ENCODE measurements around the gene SRGAP3. TPM values are rescaled to one million over a fixed set of nuclear protein-coding genes. Genes with fewer than 3 reads are reported as not detected.
A peak's percentile ranks its signal among the peaks of the same experiment; 100 is the strongest.

Gene SRGAP3
- total RNA-seq, 5 donors from 2014 or later (not counting 1 experiment from before 2014, with no cell fraction given), result 1.4 to 4.4 (median 2.8) TPM

GRCh38 chr3:8970971-8971589 lies 278.4 kb downstream of the SRGAP3 start:
- H3K36me3 Mint-ChIP-seq, result no peaks in the 10 kb centered on the region
- H3K4me3 ChIP-seq (ENCODE audit: control insufficient read depth in 1 of 2, extremely low read depth in 1 of 2, low read length in 1 of 2), result no peak overlapping the region
- peaks cover 2 to 4% (median 4%) of the 10 kb centered on the region in 3 donors for H3K4me1 Mint-ChIP-seq
- H3K9me3 Mint-ChIP-seq, result no peaks in the 10 kb centered on the region
- H3K27ac ChIP-seq (ENCODE audit: low read length), result no peak overlapping the region
- WGBS (ENCODE audit: insufficient coverage), result 10% methylated on average over 2 of the region's 7 CpGs
- no peak overlapping the region for H3K27ac Mint-ChIP-seq
- H3K27me3 Mint-ChIP-seq, result peaks cover 10 to 20% of the 10 kb centered on the region in 2 donors
- H3K36me3 ChIP-seq (ENCODE audit: control insufficient read depth in 2 of 2, extremely low read depth in 1 of 2, insufficient read depth in 1 of 2, low read length in 1 of 2), result no peaks in the 10 kb centered on the region
- POLR2A ChIA-PET, result interaction anchor here (0.6 to 0.7 kb wide), 2 partner anchors 333 to 1013 kb away, joined by 3 to 8 read pairs; no protein-coding TSS in a partner anchor
- H3K4me3 Mint-ChIP-seq, result no peak overlapping the region
- peaks cover 0 to 21% of the 10 kb centered on the region in 2 experiments for H3K27me3 ChIP-seq (replicated peaks in 1 of 2; ENCODE audit: control insufficient read depth in 2 of 2, extremely low read depth in 1 of 2, insufficient read depth in 2 of 2, low read length in 1 of 2)
- ATAC-seq (replicated peaks in 1 of 4) (peak; percentile 76 to 87 (median 84)), DNase-seq (peak; percentile 38 to 87 (median 64))
- peaks cover 0 to 4% of the 10 kb centered on the region in 2 experiments for H3K4me1 ChIP-seq (ENCODE audit: control insufficient read depth in 1 of 2, extremely low read depth in 1 of 2, insufficient read depth in 2 of 2, low read length in 2 of 2)
- CTCF ChIA-PET, result interaction anchor here (0.6 to 7.6 kb wide), 7 partner anchors 9 to 333 kb away, joined by 3 to 52 read pairs (median 3); no protein-coding TSS in a partner anchor
- no peaks in the 10 kb centered on the region for H3K9me3 ChIP-seq

GRCh38 chr3:8969241-8969640 lies 280.2 kb downstream of the SRGAP3 start:
- H3K27ac Mint-ChIP-seq, result no peak overlapping the region
- H3K27me3 Mint-ChIP-seq, result peaks cover 10 to 13% of the 10 kb centered on the region in 2 donors
- DNase-seq (no peak), ATAC-seq (replicated peaks in 1 of 4) (no peak)
- Histone ChIP-seq H3K36me3 (ENCODE audit: control insufficient read depth in 2 of 2, extremely low read depth in 1 of 2, insufficient read depth in 1 of 2, low read length in 1 of 2) (no peaks in the 10 kb centered on the region), H3K27ac (ENCODE audit: low read length) (no peak overlapping the region), H3K27me3 (replicated peaks in 1 of 2; ENCODE audit: control insufficient read depth in 2 of 2, extremely low read depth in 1 of 2, insufficient read depth in 2 of 2, low read length in 1 of 2) (peaks cover 0 to 16% of the 10 kb centered on the region in 2 experiments), H3K9me3 (no peaks in the 10 kb centered on the region), H3K4me1 (ENCODE audit: control insufficient read depth in 1 of 2, extremely low read depth in 1 of 2, insufficient read depth in 2 of 2, low read length in 2 of 2) (peaks cover 0 to 4% of the 10 kb centered on the region in 2 experiments), H3K4me3 (ENCODE audit: control insufficient read depth in 1 of 2, extremely low read depth in 1 of 2, low read length in 1 of 2) (no peak overlapping the region)
- H3K36me3 Mint-ChIP-seq, result no peaks in the 10 kb centered on the region
- POLR2A ChIA-PET, result no interaction called here
- H3K4me1 Mint-ChIP-seq, result peaks cover 2 to 4% (median 4%) of the 10 kb centered on the region in 3 donors
- whole genome bisulfite sequencing (ENCODE audit: insufficient coverage), result no CpG with 5 or more reads among the region's 4 CpGs
- CTCF ChIA-PET, result interaction anchor here (0.6 to 7.6 kb wide), 8 partner anchors 23 to 483 kb away, joined by 3 to 52 read pairs (median 4); partner anchors contain the start of gene SRGAP3 (in 1 of the 2)
- no peak overlapping the region for H3K4me3 Mint-ChIP-seq
- no peaks in the 10 kb centered on the region for H3K9me3 Mint-ChIP-seq

GRCh38 chr3:8968375-8968882 lies 281.0 kb downstream of the SRGAP3 start:
- H3K9me3 ChIP-seq, result no peaks in the 10 kb centered on the region
- no peak for DNase-seq
- peaks cover 0 to 16% of the 10 kb centered on the region in 2 experiments for H3K27me3 ChIP-seq (replicated peaks in 1 of 2; ENCODE audit: control insufficient read depth in 2 of 2, extremely low read depth in 1 of 2, insufficient read depth in 2 of 2, low read length in 1 of 2)
- ATAC-seq (replicated peaks in 1 of 4), result no peak
- no peaks in the 10 kb centered on the region for H3K36me3 ChIP-seq (ENCODE audit: control insufficient read depth in 2 of 2, extremely low read depth in 1 of 2, insufficient read depth in 1 of 2, low read length in 1 of 2)
- H3K27me3 Mint-ChIP-seq, result peaks cover 10 to 12% of the 10 kb centered on the region in 2 donors
- no peak overlapping the region for H3K27ac Mint-ChIP-seq
- WGBS (ENCODE audit: insufficient coverage), result 64% methylated on average over 2 of the region's 5 CpGs
- POLR2A ChIA-PET, result no interaction called here
- peaks cover 0 to 7% of the 10 kb centered on the region in 2 experiments for H3K4me1 ChIP-seq (ENCODE audit: control insufficient read depth in 1 of 2, extremely low read depth in 1 of 2, insufficient read depth in 2 of 2, low read length in 2 of 2)
- no peak overlapping the region for H3K4me3 Mint-ChIP-seq
- no peaks in the 10 kb centered on the region for H3K36me3 Mint-ChIP-seq
- no peak overlapping the region for H3K27ac ChIP-seq (ENCODE audit: low read length)
- no peak overlapping the region for H3K4me3 ChIP-seq (ENCODE audit: control insufficient read depth in 1 of 2, extremely low read depth in 1 of 2, low read length in 1 of 2)
- no peaks in the 10 kb centered on the region for H3K9me3 Mint-ChIP-seq
- CTCF ChIA-PET, result interaction anchor here (0.6 to 7.6 kb wide), 3 partner anchors 334 to 484 kb away, joined by 3 to 52 read pairs (median 10); no protein-coding TSS in a partner anchor
- H3K4me1 Mint-ChIP-seq, result peaks cover 9 to 13% (median 11%) of the 10 kb centered on the region in 3 donors

GRCh38 chr3:8967553-8967952 lies 281.9 kb downstream of the SRGAP3 start:
- H3K36me3 ChIP-seq (ENCODE audit: control insufficient read depth in 2 of 2, extremely low read depth in 1 of 2, insufficient read depth in 1 of 2, low read length in 1 of 2), result no peaks in the 10 kb centered on the region
- CTCF ChIA-PET, result interaction anchor here (0.5 to 7.6 kb wide), 2 partner anchors 336 to 485 kb away, joined by 5 to 52 read pairs; no protein-coding TSS in a partner anchor

GRCh38 chr3:8966820-8967348 lies 282.6 kb downstream of the SRGAP3 start:
- H3K9me3 Mint-ChIP-seq, result no peaks in the 10 kb centered on the region
- ChIA-PET CTCF (interaction anchor here (0.5 to 0.8 kb wide), 2 partner anchors 335 to 485 kb away, joined by 3 to 5 read pairs; no protein-coding TSS in a partner anchor), POLR2A (interaction anchor here in 1 of 2 donors (0.6 kb wide), 1 partner anchor 1084 kb away, joined by 5 read pairs; no protein-coding TSS in a partner anchor)
- H3K27ac Mint-ChIP-seq, result no peak overlapping the region
- no peak overlapping the region for H3K4me3 ChIP-seq (ENCODE audit: control insufficient read depth in 1 of 2, extremely low read depth in 1 of 2, low read length in 1 of 2)
- peaks cover 0 to 16% of the 10 kb centered on the region in 2 experiments for H3K27me3 ChIP-seq (replicated peaks in 1 of 2; ENCODE audit: control insufficient read depth in 2 of 2, extremely low read depth in 1 of 2, insufficient read depth in 2 of 2, low read length in 1 of 2)
- H3K4me1 Mint-ChIP-seq, result peaks cover 24 to 28% (median 27%) of the 10 kb centered on the region in 3 donors
- H3K4me1 ChIP-seq (ENCODE audit: control insufficient read depth in 1 of 2, extremely low read depth in 1 of 2, insufficient read depth in 2 of 2, low read length in 2 of 2), result peaks cover 9 to 17% of the 10 kb centered on the region in 2 experiments
- no peaks in the 10 kb centered on the region for H3K9me3 ChIP-seq
- H3K36me3 Mint-ChIP-seq, result no peaks in the 10 kb centered on the region
- peaks cover 8 to 12% of the 10 kb centered on the region in 2 donors for H3K27me3 Mint-ChIP-seq
- ATAC-seq (replicated peaks in 1 of 4) (no peak), DNase-seq (no peak)
- H3K4me3 Mint-ChIP-seq, result no peak overlapping the region
- H3K27ac ChIP-seq (ENCODE audit: low read length), result no peak overlapping the region
- WGBS (ENCODE audit: insufficient coverage), result 80% methylated on average over 1 of the region's 3 CpGs
- H3K36me3 ChIP-seq (ENCODE audit: control insufficient read depth in 2 of 2, extremely low read depth in 1 of 2, insufficient read depth in 1 of 2, low read length in 1 of 2), result no peaks in the 10 kb centered on the region

More at GRCh38 chr3:8967553-8967952, 281.9 kb downstream of the SRGAP3 start:
- Mint-ChIP-seq H3K27me3 (peaks cover 8 to 12% of the 10 kb centered on the region in 2 donors), H3K4me1 (peaks cover 18 to 21% (median 20%) of the 10 kb centered on the region in 3 donors), H3K27ac (no peak overlapping the region), H3K36me3 (no peaks in the 10 kb centered on the region), H3K4me3 (no peak overlapping the region), H3K9me3 (no peaks in the 10 kb centered on the region)
- no peak overlapping the region for H3K4me3 ChIP-seq (ENCODE audit: control insufficient read depth in 1 of 2, extremely low read depth in 1 of 2, low read length in 1 of 2)
- H3K9me3 ChIP-seq, result no peaks in the 10 kb centered on the region
- 100% methylated on average over 1 of the region's 5 CpGs for WGBS (ENCODE audit: insufficient coverage)
- DNase-seq, result no peak
- POLR2A ChIA-PET, result interaction anchor here in 1 of 2 donors (0.6 kb wide), 1 partner anchor 1083 kb away, joined by 5 read pairs; no protein-coding TSS in a partner anchor
- no peak for ATAC-seq (replicated peaks in 1 of 4)
- H3K27ac ChIP-seq (ENCODE audit: low read length), result no peak overlapping the region
- peaks cover 3 to 12% of the 10 kb centered on the region in 2 experiments for H3K4me1 ChIP-seq (ENCODE audit: control insufficient read depth in 1 of 2, extremely low read depth in 1 of 2, insufficient read depth in 2 of 2, low read length in 2 of 2)
- peaks cover 0 to 16% of the 10 kb centered on the region in 2 experiments for H3K27me3 ChIP-seq (replicated peaks in 1 of 2; ENCODE audit: control insufficient read depth in 2 of 2, extremely low read depth in 1 of 2, insufficient read depth in 2 of 2, low read length in 1 of 2)

GRCh38 chr3:8966150-8966819 lies 283.2 kb downstream of the SRGAP3 start:
- Mint-ChIP-seq H3K27me3 (peaks cover 8 to 12% of the 10 kb centered on the region in 2 donors), H3K4me1 (peaks cover 27 to 33% (median 32%) of the 10 kb centered on the region in 3 donors), H3K9me3 (no peaks in the 10 kb centered on the region), H3K36me3 (no peaks in the 10 kb centered on the region), H3K4me3 (no peak overlapping the region), H3K27ac (no peak overlapping the region)
- ATAC-seq (replicated peaks in 1 of 4), result no peak
- H3K27ac ChIP-seq (ENCODE audit: low read length), result no peak overlapping the region
- WGBS (ENCODE audit: insufficient coverage), result 69% methylated on average over 2 of the region's 2 CpGs
- no peaks in the 10 kb centered on the region for H3K9me3 ChIP-seq
- H3K27me3 ChIP-seq (replicated peaks in 1 of 2; ENCODE audit: control insufficient read depth in 2 of 2, extremely low read depth in 1 of 2, insufficient read depth in 2 of 2, low read length in 1 of 2), result peaks cover 0 to 16% of the 10 kb centered on the region in 2 experiments
- CTCF ChIA-PET, result interaction anchor here in 1 of 2 donors (0.8 kb wide), 1 partner anchor 336 kb away, joined by 3 read pairs; no protein-coding TSS in a partner anchor
- H3K36me3 ChIP-seq (ENCODE audit: control insufficient read depth in 2 of 2, extremely low read depth in 1 of 2, insufficient read depth in 1 of 2, low read length in 1 of 2), result no peaks in the 10 kb centered on the region
- peaks cover 9 to 16% of the 10 kb centered on the region in 2 experiments for H3K4me1 ChIP-seq (ENCODE audit: control insufficient read depth in 1 of 2, extremely low read depth in 1 of 2, insufficient read depth in 2 of 2, low read length in 2 of 2)
- H3K4me3 ChIP-seq (ENCODE audit: control insufficient read depth in 1 of 2, extremely low read depth in 1 of 2, low read length in 1 of 2), result no peak overlapping the region
- POLR2A ChIA-PET, result no interaction called here
- no peak for DNase-seq
